NCI-H1436 (cell line): Measurements from ENCODE around the gene NNAT.

Source experiments
- DNase-seq: peaks from one replicate; lab custom pipeline; 2025; lab: John Stamatoyannopoulos, UW

NNAT gene

DNA sequence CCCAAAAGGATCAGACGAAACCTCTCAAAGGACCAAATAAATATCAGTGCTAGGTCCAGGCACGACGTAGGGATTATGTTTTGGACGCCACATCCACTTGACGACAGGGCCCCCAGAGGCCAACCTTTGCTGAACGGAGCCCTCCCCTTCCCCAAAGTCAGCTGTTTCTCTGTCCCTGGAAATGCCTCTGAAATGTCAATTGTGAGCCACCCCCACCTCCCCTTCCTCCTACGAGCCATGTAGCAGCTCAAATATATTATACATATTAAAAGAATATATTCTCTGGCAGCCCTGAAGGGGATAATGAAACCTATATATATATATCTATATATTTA, 46.2 kb downstream of the NNAT start:
- DNase-seq = peak; percentile 66

DNA sequence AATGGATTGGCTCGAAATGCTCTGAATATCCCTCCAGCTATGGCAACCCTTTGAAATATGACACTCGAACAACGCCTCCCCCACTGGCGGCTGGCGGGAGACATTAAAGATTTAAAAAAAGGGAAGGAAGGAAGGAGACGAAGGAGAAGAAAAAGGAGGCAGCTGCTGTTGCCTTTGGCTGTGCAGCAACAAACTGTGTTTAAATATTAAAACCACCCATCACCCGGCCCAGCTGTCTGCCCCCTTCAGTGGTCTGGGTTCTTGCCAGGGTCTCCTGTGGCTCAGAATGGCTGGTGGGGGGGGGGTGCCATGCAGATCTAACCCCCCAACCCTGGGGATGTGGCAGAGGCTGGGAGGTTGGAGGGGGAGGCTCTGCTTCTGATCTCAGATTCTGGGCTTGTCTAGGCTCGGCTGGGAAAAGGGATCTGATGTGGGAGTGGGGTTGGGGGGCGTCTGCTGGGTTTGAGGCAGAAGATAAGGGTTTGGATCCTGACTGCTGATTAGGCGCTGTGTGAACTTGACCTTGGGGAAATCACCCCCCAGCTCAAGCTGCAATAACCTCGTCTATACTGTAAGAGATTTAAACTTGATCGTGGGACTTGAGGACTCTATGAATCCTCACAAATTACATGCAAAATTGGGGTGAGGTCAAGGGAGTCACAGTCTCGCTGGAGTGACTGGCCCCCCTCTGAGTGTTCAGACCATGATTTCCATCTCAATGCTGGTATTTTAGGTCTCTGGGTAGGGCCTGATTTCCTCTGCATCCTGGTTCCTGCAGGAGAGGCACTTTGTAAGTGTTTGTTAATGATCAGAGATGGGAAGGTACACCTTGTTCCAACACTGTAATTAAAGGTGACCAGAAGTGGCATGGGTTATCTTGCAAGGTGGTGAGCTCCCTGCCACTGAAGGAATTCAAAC, 46.9 kb downstream of the NNAT start:
- peak; percentile 66 for DNase-seq

DNA sequence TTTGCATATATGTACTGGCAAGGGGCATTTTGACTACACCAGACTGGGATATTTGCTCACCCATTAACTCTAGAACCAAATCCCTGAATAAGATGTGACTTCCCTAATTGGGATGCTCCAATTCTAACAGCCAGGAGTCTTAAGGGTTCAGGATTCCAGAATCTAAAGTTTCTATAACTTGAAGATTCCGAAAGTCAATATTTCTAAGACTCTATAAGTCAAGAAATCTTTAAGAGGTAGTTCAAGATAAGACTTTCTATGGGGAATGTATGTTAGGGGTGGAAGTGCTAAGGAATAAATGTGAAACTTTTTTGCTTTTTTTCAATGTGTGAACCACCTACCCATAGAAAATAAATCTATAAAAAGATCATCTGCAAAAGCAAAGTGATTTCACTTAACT, 49.4 kb downstream of the NNAT start:
- no peak for DNase-seq

DNA sequence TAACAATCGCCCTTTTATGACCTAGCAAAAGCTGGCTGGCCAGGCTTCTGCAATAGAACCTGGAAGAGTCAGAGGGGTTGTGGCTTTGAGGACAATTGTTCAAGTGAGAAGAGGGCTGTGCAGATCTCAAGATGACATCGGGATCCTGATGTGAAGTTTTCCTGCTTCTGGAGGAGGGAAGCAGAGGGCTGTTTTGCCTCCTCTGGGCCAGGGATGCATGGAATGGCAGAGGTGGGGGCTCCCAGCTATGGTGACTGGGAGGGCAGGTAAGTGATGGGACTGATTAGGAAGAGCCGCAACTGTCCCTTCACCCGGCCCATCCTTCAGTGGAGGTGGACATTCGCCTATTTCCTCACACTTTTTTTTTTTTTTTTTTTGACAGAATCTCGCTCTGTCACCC, 50.0 kb downstream of the NNAT start:
- DNase-seq = no peak
